ENCODE results near the gene FOXS1. TPM values are rescaled to one million over a fixed set of nuclear protein-coding genes. Genes with fewer than 3 reads are reported as not detected.

The FOXS1 gene
- total RNA-seq = under 1 TPM; 0.45 to 0.52 TPM
- long read RNA-seq = 0 reads

- intact Hi-C loops (cut with DNase I, micrococcal nuclease) = no loop called here
- DNase-seq = no peak
- ATAC-seq = no peak
These were observed at the start of gene FOXS1 for GRCh38 chr20:31845300-31845863. Gene FOXS1 (minus strand): TSS chr20:31845604. CDS start chr20:31845542, 62 bp downstream.

DNA sequence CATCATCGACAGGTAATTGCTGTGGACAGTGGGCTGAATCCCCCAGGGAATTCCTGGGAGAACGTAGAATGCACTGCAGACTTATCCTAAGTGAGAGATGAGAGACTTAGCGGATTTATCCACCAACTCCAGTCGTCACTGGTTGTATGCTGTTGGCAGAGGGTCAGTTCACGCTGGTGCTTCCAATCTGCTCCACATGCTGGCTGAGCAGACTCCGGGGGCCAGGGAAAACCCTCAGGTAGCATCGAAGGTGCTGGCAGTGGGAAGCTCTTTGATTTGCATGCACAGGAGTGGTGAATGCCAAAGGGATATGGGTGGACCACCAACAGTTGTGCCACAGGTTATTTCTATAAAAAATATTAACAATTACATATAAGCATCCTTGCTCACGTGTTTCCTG, 45.2 kb upstream of the FOXS1 start:
- DNase-seq (no peak), ATAC-seq (no peak)
- intact Hi-C loops (cut with DNase I, micrococcal nuclease) = no loop called here

GRCh38 chr20:31883829-31884228, 38.4 kb upstream of the FOXS1 start:
- intact Hi-C loops (cut with DNase I, micrococcal nuclease) = no loop called here
- DNase-seq = no peak
- ATAC-seq = no peak

- intact Hi-C loops (cut with DNase I, micrococcal nuclease) = no loop called here
- ATAC-seq (no peak), DNase-seq (no peak)
These were observed 36.5 kb upstream of the FOXS1 start for GRCh38 chr20:31881945-31882344.

GRCh38 chr20:31879143-31879987, 34.0 kb upstream of the FOXS1 start:
- ATAC-seq (peak; percentile 98), DNase-seq (peak; percentile 93 to 95)
- intact Hi-C loops (cut with DNase I, micrococcal nuclease) = no loop called here

DNA sequence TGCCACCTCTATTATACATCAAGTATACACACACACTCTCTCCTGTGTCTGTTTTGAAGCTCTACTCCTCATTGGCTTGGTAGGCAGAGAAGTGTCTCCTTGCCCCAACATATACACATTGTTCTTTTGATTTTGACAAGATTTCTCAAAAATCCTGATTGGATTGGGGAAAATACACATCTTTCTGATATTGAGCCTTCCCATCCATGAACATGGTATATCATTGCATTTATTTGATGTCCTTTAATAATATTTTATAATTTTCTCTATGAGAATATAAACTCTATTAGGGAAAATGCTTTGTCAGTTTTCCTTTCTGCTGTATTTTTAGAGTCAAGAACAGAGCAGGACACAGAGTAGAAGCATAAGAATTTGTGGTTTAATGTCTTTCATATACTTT, 32.3 kb upstream of the FOXS1 start:
- ATAC-seq (no peak), DNase-seq (no peak)
- intact Hi-C loops (cut with DNase I, micrococcal nuclease) = no loop called here

GRCh38 chr20:31875671-31876070, 30.3 kb upstream of the FOXS1 start:
- intact Hi-C loops (cut with DNase I, micrococcal nuclease) = no loop called here
- DNase-seq (no peak), ATAC-seq (no peak)

GRCh38 chr20:31872406-31872805, 27.0 kb upstream of the FOXS1 start:
- DNase-seq = no peak
- ATAC-seq = no peak
- intact Hi-C loops (cut with DNase I, micrococcal nuclease) = no loop called here

DNA sequence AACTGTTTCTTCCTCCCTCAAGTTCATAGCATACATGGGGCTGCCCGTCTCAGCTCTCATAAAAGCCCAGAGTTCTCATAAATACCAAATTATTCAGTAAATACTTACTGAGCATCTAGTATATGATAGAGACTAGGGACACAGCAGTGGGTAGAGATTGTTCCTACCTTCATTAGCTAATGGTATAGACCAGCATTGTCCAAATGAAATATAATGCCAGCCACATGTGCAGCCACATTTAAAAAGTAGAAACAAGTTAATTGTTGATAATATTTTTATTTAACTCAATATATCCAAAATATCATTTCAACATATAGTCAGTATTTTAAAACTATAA, 26.2 kb upstream of the FOXS1 start:
- ATAC-seq = no peak
- no peak for DNase-seq
- intact Hi-C loops (cut with DNase I, micrococcal nuclease) = no loop called here

- intact Hi-C loops (cut with DNase I, micrococcal nuclease) = no loop called here
- peak in 1 of 2 donors; percentile 44 for DNase-seq
- ATAC-seq = peak; percentile 70
These were observed 25.6 kb upstream of the FOXS1 start for GRCh38 chr20:31870726-31871617.

DNA sequence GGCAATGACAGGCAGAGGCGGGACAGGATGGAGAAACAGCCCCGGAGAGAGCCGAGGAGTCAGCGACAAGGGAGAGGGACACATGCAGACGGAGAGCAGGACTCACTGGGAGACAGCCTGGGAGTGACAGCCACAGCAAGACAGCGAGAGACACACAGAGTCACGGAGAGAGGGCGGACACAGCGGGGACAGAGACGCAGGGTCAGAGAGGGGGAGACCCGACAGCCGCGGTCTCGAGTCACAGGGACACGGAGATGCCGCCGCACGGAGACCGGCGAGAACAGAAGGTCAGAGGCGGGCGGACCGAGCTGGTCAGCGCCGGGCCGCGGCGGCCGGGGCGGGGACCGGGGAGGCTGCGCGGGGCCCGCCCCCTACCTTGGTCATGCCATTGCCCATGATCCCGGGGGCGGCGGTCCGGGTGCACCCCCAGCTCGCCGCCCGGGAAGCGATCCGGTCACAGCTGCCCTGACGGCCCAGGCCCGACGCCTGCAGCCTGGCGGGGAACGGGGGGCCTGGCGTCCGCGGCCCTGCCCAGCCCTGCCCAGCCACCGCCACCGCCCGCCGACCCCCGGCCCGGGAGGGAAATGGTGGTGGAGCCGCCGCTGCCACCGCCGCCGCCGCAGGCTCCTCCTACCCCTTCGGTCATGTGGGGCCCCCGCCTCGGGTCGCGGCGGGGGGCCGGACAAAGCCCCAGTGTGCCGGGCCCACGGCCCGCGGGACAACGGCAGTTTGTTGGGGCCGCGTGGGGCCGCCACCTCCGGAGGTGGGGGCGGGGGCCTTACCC, 24.7 kb upstream of the FOXS1 start, which contains the start of the genes DUSP15 and TTLL9:
Gene DUSP15 (minus strand): TSS at position 586 of the 784 bp plus-strand sequence. CDS start 190 bp downstream, at position 396.
Gene TTLL9 (plus strand): TSS at position 693 of the 784 bp plus-strand sequence. CDS start 493 bp downstream, outside the sequence.
- intact Hi-C loops (cut with DNase I, micrococcal nuclease) = no loop called here
- DNase-seq = peak in 1 of 2 donors; percentile 37
- ATAC-seq = peak; percentile 80

- no peak for ATAC-seq
- DNase-seq = no peak
- intact Hi-C loops (cut with DNase I, micrococcal nuclease) = no loop called here
These were observed 24.2 kb upstream of the FOXS1 start for GRCh38 chr20:31869673-31869941.

- no peak for DNase-seq
- no peak for ATAC-seq
- intact Hi-C loops (cut with DNase I, micrococcal nuclease) = no loop called here
These were observed 23.7 kb upstream of the FOXS1 start for GRCh38 chr20:31868853-31869672.

GRCh38 chr20:31866221-31866620, 20.8 kb upstream of the FOXS1 start:
- DNase-seq = no peak
- intact Hi-C loops (cut with DNase I, micrococcal nuclease) = no loop called here
- ATAC-seq = no peak

DNA sequence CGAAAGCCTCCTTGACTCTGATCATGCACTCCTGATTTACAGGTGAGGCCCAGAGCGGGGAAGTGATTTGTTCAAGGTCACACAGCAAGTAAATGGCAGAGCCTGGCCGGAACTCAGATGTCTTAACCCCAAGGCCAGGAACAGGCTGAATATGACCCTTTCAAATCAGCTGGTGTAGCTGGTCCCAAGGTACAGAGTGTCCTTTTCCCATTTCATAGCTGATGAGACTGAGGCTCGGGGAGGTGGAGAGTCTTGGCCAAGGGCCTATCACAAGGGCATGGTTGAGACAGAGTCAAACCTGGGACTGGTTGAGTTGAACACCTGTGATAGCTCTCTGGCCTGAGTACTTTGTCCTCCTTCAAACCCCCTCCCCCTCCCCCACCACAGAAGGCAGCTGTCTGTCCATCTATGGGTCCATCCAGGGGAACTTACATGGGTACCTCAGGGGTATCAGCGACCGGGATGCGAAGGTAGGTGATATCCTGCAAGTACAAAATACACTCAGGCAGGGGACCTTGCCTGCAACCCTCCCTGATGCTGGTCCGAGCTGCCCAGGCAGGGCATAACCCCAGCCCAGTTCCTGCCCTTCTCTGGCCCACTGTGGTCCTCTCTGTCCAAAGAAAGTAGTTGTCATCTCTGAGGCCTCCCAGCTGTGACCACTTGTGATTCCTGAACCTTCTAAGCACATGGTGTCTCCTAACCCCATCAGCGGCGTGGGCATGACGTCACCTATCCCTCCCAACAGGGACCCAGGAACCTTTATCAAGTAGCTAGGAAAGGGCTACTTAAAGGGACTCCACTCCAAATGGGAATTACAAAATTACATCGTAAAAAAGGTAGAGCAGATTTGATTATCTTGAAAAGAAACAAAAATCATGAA, 19.4 kb upstream of the FOXS1 start:
- DNase-seq (peak in 1 of 2 donors; percentile 9), ATAC-seq (no peak)
- intact Hi-C loops (cut with DNase I, micrococcal nuclease) = no loop called here

GRCh38 chr20:31863296-31864085, 18.1 kb upstream of the FOXS1 start:
- intact Hi-C loops (cut with DNase I, micrococcal nuclease) = no loop called here
- DNase-seq = no peak

More at GRCh38 chr20:31863296-31864085, 18.1 kb upstream of the FOXS1 start:
- ATAC-seq = no peak

All from left colon (tissue), 2 donors.